Skeletal muscle tissue (tissue), 4 donors: ENCODE results near the gene ARHGAP15. TPM values are rescaled to one million over a fixed set of nuclear protein-coding genes. Genes with fewer than 3 reads are reported as not detected.

Experiments used
- H3K27ac ChIP-seq: one replicate; pipeline ENCODE4 v1.7.0; 2013; ENCODE audit warnings: mild to moderate bottlenecking, low read depth, low read length, inconsistent platforms
- H3K27me3 ChIP-seq, 3 donors: one replicate each; pipeline ENCODE4 v1.7.0; 2013; ENCODE audit warnings: low read length in 3 of 3; ENCODE audit not compliant: control insufficient read depth in 3 of 3, insufficient read depth in 3 of 3
- H3K36me3 ChIP-seq, 3 donors: one replicate each; pipeline ENCODE4 v1.7.0; 2013; ENCODE audit warnings: low read length in 3 of 3; ENCODE audit not compliant: control insufficient read depth in 3 of 3, insufficient read depth in 3 of 3
- H3K4me1 ChIP-seq, 3 donors: one replicate each; pipeline ENCODE4 v1.7.0; 2013; ENCODE audit warnings: low read length in 3 of 3, mild to moderate bottlenecking in 3 of 3; ENCODE audit not compliant: control insufficient read depth in 3 of 3, insufficient read depth in 3 of 3
- H3K4me3 ChIP-seq, 3 donors: one replicate each; pipeline ENCODE4 v1.7.0; 2013; ENCODE audit warnings: low read length in 3 of 3
- H3K9ac ChIP-seq, 3 donors: one replicate each; pipeline ENCODE4 v1.7.0; 2013; ENCODE audit warnings: low read length in 3 of 3, mild to moderate bottlenecking in 3 of 3, moderate library complexity in 2 of 3, low read depth in 1 of 3
- H3K9me3 ChIP-seq, 3 donors: one replicate each; pipeline ENCODE4 v1.7.0; 2013; ENCODE audit warnings: low read length in 3 of 3; ENCODE audit not compliant: control insufficient read depth in 3 of 3
- total RNA-seq: library from RNA; depleted of rRNA; stranded (reverse); fragments of >200 nt; gene quantifications from one replicate; pipeline ENCODE4 v1.2.3, GENCODE V29; 2014
- donor health status: Osteomylitis.

ARHGAP15 gene
- total RNA-seq, 1 donor from 2014 or later, result 33.9 TPM

- H3K9me3 ChIP-seq, result no peaks in the 10 kb centered on the region
- no peaks in the 10 kb centered on the region for H3K36me3 ChIP-seq
- peak overlapping the region; percentile 41 for H3K27ac ChIP-seq
- peaks cover 0 to 6% (median 5%) of the 10 kb centered on the region in 3 donors for H3K4me1 ChIP-seq
- H3K27me3 ChIP-seq, result no peaks in the 10 kb centered on the region
- no peak overlapping the region for H3K9ac ChIP-seq
- no peak overlapping the region for H3K4me3 ChIP-seq
Observed at GRCh38 chr2:143522699-143523098, 393.5 kb downstream of the ARHGAP15 start.

GRCh38 chr2:143524119-143524553, 394.9 kb downstream of the ARHGAP15 start:
- no peaks in the 10 kb centered on the region for H3K9me3 ChIP-seq
- H3K9ac ChIP-seq, result no peak overlapping the region
- H3K4me3 ChIP-seq, result no peak overlapping the region
- H3K27me3 ChIP-seq, result no peaks in the 10 kb centered on the region
- peaks cover 0 to 6% (median 5%) of the 10 kb centered on the region in 3 donors for H3K4me1 ChIP-seq
- H3K36me3 ChIP-seq, result no peaks in the 10 kb centered on the region
- H3K27ac ChIP-seq, result no peak overlapping the region

- H3K27ac ChIP-seq, result no peak overlapping the region
- H3K27me3 ChIP-seq, result no peaks in the 10 kb centered on the region
- H3K4me3 ChIP-seq, result peak overlapping the region in 1 of 3 donors; percentile 7
- H3K36me3 ChIP-seq, result no peaks in the 10 kb centered on the region
- peaks cover 0 to 6% (median 5%) of the 10 kb centered on the region in 3 donors for H3K4me1 ChIP-seq
- H3K9ac ChIP-seq, result no peak overlapping the region
- H3K9me3 ChIP-seq, result no peaks in the 10 kb centered on the region
Observed at GRCh38 chr2:143524559-143525401, 395.6 kb downstream of the ARHGAP15 start.

GRCh38 chr2:143525402-143525860, 396.2 kb downstream of the ARHGAP15 start:
- Histone ChIP-seq H3K4me1 (peaks cover 0 to 6% (median 5%) of the 10 kb centered on the region in 3 donors), H3K4me3 (no peak overlapping the region), H3K9me3 (no peaks in the 10 kb centered on the region), H3K36me3 (no peaks in the 10 kb centered on the region), H3K27ac (no peak overlapping the region), H3K27me3 (no peaks in the 10 kb centered on the region), H3K9ac (no peak overlapping the region)

GRCh38 chr2:143526498-143526897, 397.3 kb downstream of the ARHGAP15 start:
- Histone ChIP-seq H3K4me1 (peaks cover 0 to 6% (median 5%) of the 10 kb centered on the region in 3 donors), H3K36me3 (no peaks in the 10 kb centered on the region), H3K9me3 (no peaks in the 10 kb centered on the region), H3K9ac (no peak overlapping the region), H3K4me3 (no peak overlapping the region), H3K27me3 (no peaks in the 10 kb centered on the region), H3K27ac (no peak overlapping the region)

GRCh38 chr2:143528021-143528420, 398.8 kb downstream of the ARHGAP15 start:
- H3K4me3 ChIP-seq, result no peak overlapping the region
- H3K4me1 ChIP-seq, result peaks cover 0 to 6% (median 5%) of the 10 kb centered on the region in 3 donors
- no peaks in the 10 kb centered on the region for H3K36me3 ChIP-seq
- no peak overlapping the region for H3K27ac ChIP-seq
- H3K9ac ChIP-seq, result no peak overlapping the region
- no peaks in the 10 kb centered on the region for H3K27me3 ChIP-seq
- H3K9me3 ChIP-seq, result no peaks in the 10 kb centered on the region

GRCh38 chr2:143529118-143529720, 400.0 kb downstream of the ARHGAP15 start:
- Histone ChIP-seq H3K4me3 (no peak overlapping the region), H3K27ac (no peak overlapping the region), H3K4me1 (peaks cover 0 to 6% (median 5%) of the 10 kb centered on the region in 3 donors)

GRCh38 chr2:143530758-143531157, 401.5 kb downstream of the ARHGAP15 start:
- Histone ChIP-seq H3K9me3 (no peaks in the 10 kb centered on the region), H3K36me3 (no peaks in the 10 kb centered on the region), H3K4me1 (peaks cover 0 to 3% (median 0%) of the 10 kb centered on the region in 3 donors), H3K27me3 (no peaks in the 10 kb centered on the region), H3K9ac (no peak overlapping the region), H3K4me3 (no peak overlapping the region), H3K27ac (no peak overlapping the region)

More at GRCh38 chr2:143529118-143529720, 400.0 kb downstream of the ARHGAP15 start:
- Histone ChIP-seq H3K9me3 (no peaks in the 10 kb centered on the region), H3K9ac (no peak overlapping the region), H3K27me3 (no peaks in the 10 kb centered on the region), H3K36me3 (no peaks in the 10 kb centered on the region)

- H3K27me3 ChIP-seq, result no peaks in the 10 kb centered on the region
- no peaks in the 10 kb centered on the region for H3K36me3 ChIP-seq
- no peak overlapping the region for H3K4me3 ChIP-seq
- H3K4me1 ChIP-seq, result no peaks in the 10 kb centered on the region
- H3K27ac ChIP-seq, result no peak overlapping the region
- H3K9me3 ChIP-seq, result no peaks in the 10 kb centered on the region
- no peak overlapping the region for H3K9ac ChIP-seq
Observed at GRCh38 chr2:143532061-143532460, 402.8 kb downstream of the ARHGAP15 start.

GRCh38 chr2:143533846-143534245, 404.6 kb downstream of the ARHGAP15 start:
- H3K9me3 ChIP-seq, result no peaks in the 10 kb centered on the region
- no peak overlapping the region for H3K4me3 ChIP-seq
- no peak overlapping the region for H3K9ac ChIP-seq

More at GRCh38 chr2:143533846-143534245, 404.6 kb downstream of the ARHGAP15 start:
- Histone ChIP-seq H3K36me3 (no peaks in the 10 kb centered on the region), H3K27ac (no peak overlapping the region), H3K4me1 (no peaks in the 10 kb centered on the region), H3K27me3 (no peaks in the 10 kb centered on the region)
